Measurements from ENCODE around the gene CCDC54. TPM values are rescaled to one million over a fixed set of nuclear protein-coding genes. Genes with fewer than 3 reads are reported as not detected.
A peak's percentile ranks its signal among the peaks of the same experiment; 100 is the strongest.
"Not testable (repeated sequence)": the region's sequence is repeated elsewhere in the genome, so short reads cannot be mapped to it uniquely, and the experiment has no call there.

CCDC54 gene
- not detected in 2 replicates for total RNA-seq (2014; rRNA removed; shearing (Covaris generic))
- polyA plus RNA-seq (2015; cell fraction: cytosol; rRNA removed) = not detected in 2 replicates
- not detected in 2 replicates for polyA plus RNA-seq (2015; cell fraction: nucleus; rRNA removed)

GRCh38 chr3:107377151-107377550 lies at the start of gene CCDC54:
TSS of gene CCDC54 (plus strand) at chr3:107377439. CDS start at chr3:107377588, 149 bp downstream.
- no peak for DNase-seq (ENCODE audit: low read depth)

GRCh38 chr3:107328069-107328468 lies 49.2 kb upstream of the CCDC54 start:
- no peak for DNase-seq (ENCODE audit: low read depth)

GRCh38 chr3:107329088-107329487 lies 48.2 kb upstream of the CCDC54 start:
- DNase-seq (ENCODE audit: low read depth) = no peak

DNA sequence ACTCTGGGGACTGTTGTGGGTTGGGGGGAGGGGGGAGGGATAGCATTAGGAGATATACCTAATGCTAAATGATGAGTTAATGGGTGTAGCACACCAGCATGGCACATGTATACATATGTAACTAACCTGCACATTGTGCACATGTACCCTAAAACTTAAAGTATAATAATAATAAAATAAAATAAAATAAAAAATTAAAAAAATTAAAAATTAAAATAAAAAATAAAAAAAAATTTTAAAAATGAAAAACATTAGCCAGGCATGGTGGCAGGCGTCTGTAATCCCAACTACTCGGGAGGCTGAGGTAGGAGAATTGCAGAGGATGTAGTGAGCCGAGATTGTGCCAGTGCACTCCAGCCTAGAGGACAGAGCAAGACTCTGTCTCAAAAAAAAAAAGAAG lies 37.5 kb upstream of the CCDC54 start:
- not testable (repeated sequence) for DNase-seq (ENCODE audit: low read depth)

- no peak for DNase-seq (ENCODE audit: low read depth)
Measured at GRCh38 chr3:107344722-107345121, 32.5 kb upstream of the CCDC54 start.

- no peak for DNase-seq (ENCODE audit: low read depth)
Measured at GRCh38 chr3:107345822-107346405, 31.3 kb upstream of the CCDC54 start.

GRCh38 chr3:107346564-107346963 lies 30.7 kb upstream of the CCDC54 start:
- DNase-seq (ENCODE audit: low read depth) = peak; percentile 19

DNA sequence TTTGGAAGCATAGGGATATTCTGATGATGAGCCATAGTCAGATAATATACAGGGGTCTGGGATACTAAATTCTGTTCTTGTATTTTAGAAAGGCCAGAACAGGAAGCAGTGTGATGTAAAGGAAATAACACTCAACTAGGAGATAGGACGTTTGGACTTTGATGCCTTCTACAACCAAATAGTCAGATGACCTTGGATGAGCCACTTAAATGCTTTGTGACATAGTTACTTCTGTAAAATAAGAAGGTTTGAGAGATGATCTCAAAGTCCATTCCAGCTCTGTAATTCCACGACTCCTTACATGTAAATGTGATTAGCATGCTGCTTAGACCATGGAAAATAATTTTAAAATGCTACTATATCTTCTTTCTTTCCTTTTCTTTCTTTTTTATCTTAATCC lies 29.5 kb upstream of the CCDC54 start:
- DNase-seq (ENCODE audit: low read depth) = no peak

DNA sequence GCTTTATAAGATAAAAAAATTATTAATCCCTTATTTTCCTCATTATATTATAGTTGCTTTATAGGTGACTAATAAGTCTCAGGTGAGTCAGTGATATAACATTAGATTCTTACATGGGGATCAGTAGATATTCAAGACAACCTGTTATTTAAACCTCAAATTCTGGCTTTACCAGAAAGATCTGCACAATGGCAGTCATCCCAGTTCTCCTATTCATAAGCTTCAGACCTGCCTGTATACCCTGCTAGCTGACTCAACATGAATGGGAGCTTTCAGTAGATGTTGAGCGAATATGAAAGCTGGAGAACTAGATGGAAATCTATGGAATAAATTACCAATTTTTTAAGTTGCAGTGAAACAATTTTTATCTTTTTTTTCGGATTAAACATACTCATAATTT lies 20.5 kb upstream of the CCDC54 start:
- DNase-seq (ENCODE audit: low read depth) = no peak

- no peak for DNase-seq (ENCODE audit: low read depth)
Measured at GRCh38 chr3:107361633-107362032, 15.6 kb upstream of the CCDC54 start.

DNA sequence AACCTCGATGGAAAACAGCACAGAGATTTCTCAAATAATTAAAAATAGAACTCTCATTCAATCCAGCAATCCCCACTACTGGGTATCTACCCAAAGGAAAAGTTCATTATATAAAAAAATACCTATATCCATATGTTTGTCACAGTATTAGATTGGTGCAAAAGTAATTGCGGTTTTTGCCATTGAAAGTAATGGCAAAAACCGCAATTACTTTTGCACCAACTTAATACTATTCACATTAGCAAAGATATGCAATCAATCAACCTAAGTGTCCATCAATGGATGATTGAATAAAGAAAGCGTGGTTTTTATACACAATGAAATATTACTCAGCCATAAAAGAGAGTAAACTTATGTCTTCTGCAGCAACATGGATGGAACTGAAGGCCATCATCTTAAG lies 12.2 kb upstream of the CCDC54 start:
- no peak for DNase-seq (ENCODE audit: low read depth)

DNA sequence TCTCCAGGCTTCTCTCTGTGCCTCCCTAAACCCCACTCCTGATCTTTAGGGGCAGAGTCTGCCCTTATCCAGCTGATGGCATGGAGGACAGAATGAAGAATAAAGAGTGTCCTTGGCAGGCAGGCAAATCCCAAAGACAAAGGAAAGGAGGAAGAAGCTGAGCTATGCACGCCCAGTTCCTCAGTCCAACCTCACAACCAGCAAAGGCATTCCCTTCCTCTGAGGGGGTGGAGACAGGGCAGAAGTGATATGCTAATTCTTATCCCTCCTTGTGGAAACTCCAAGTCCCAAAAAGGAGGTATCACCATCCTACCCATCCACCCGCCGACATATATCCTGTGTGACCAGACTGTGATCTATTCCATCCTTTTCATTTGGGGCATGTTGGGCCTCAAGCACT lies 10.5 kb upstream of the CCDC54 start:
- peak; percentile 76 for DNase-seq (ENCODE audit: low read depth)

GRCh38 chr3:107367353-107367752 lies 9.9 kb upstream of the CCDC54 start:
- peak; percentile 87 for DNase-seq (ENCODE audit: low read depth)

DNA sequence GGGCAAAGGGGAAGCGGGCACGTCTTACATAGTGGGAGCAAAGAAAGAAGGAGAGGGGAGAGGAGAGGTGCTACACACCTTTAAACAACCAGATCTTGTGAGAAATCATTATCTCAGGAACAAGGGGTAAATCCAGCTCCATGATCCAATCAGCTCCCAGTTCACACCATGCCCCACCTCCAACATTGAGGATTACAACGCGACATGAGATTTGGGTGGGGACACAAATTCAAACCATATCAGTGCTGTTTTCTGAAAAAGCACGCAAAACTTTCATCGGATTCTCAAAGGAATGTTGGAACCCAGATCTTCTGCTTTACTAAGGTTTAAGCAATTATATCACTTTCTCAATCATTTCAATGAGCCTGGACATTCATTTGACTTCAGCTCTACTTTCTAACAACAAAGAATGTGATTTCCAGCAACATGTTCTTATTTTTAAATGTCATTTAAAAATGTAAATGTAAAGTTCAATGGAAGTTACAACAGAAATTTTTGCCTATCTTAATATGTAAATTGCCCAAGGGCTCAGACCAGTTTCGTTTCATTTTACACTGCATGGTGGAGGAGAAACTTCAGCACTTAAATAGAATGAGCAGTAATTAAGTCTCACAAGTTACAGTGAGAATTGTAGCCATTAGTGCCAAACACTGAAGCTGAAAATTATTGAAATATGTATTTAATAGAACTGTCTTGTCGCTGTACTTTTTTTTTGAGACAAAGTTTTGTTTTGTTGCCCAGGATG lies 8.4 kb upstream of the CCDC54 start:
- DNase-seq (ENCODE audit: low read depth) = no peak

- no peak for DNase-seq (ENCODE audit: low read depth)
Measured at GRCh38 chr3:107369791-107370190, 7.4 kb upstream of the CCDC54 start.

GRCh38 chr3:107370907-107371306 lies 6.3 kb upstream of the CCDC54 start:
- DNase-seq (ENCODE audit: low read depth) = no peak

GRCh38 chr3:107372506-107372905 lies 4.7 kb upstream of the CCDC54 start:
- DNase-seq (ENCODE audit: low read depth) = no peak

GRCh38 chr3:107373896-107374295 lies 3.3 kb upstream of the CCDC54 start:
- DNase-seq (ENCODE audit: low read depth) = no peak

- no peak for DNase-seq (ENCODE audit: low read depth)
Measured at GRCh38 chr3:107375682-107376081, 1.6 kb upstream of the CCDC54 start.

GRCh38 chr3:107382631-107383030 lies 5.4 kb downstream of the CCDC54 start:
- no peak for DNase-seq (ENCODE audit: low read depth)

- DNase-seq (ENCODE audit: low read depth) = no peak
Measured at GRCh38 chr3:107384428-107384827, 7.2 kb downstream of the CCDC54 start.

- no peak for DNase-seq (ENCODE audit: low read depth)
Measured at GRCh38 chr3:107384907-107385306, 7.7 kb downstream of the CCDC54 start.

- no peak for DNase-seq (ENCODE audit: low read depth)
Measured at GRCh38 chr3:107387555-107387954, 10.3 kb downstream of the CCDC54 start.
